IMR-90 (cell line): Measurements from ENCODE around the gene RGS19.

Experiments used
- BHLHE40 ChIP-seq: fragments of 150-350 bp; IDR thresholded peaks from 2 replicates; pipeline ENCODE4 v1.6.1; 2016; ENCODE audit warnings: mild to moderate bottlenecking, low read depth, low read length
- CEBPB ChIP-seq: IDR thresholded peaks from 2 replicates; pipeline ENCODE4 v1.6.1; 2012; ENCODE audit warnings: low read depth, low read length, improper control_type of control experiment
- CHD1 ChIP-seq: IDR thresholded peaks from 2 replicates; pipeline ENCODE4 v1.6.1; 2012; ENCODE audit warnings: low read depth, low read length, improper control_type of control experiment
- CTCF ChIP-seq: conservative IDR thresholded peaks from 2 replicates; pipeline ENCODE4 v1.5.1; 2012; ENCODE audit warnings: mild to moderate bottlenecking, low read depth, low read length, improper control_type of control experiment
- FOS ChIP-seq: fragments of 150-350 bp; IDR thresholded peaks from 2 replicates; pipeline ENCODE4 v1.6.1; 2016; ENCODE audit warnings: low read depth, low read length
- MAFK ChIP-seq: IDR thresholded peaks from 2 replicates; pipeline ENCODE4 v1.6.1; 2012; ENCODE audit warnings: low read depth, low read length, improper control_type of control experiment
- MAZ ChIP-seq: IDR thresholded peaks from 2 replicates; pipeline ENCODE4 v1.6.1; 2012; ENCODE audit warnings: low read depth, mild to moderate bottlenecking, low read length, improper control_type of control experiment, moderate library complexity, borderline replicate concordance
- MXI1 ChIP-seq: IDR thresholded peaks from 2 replicates; pipeline ENCODE4 v1.6.1; 2012; ENCODE audit warnings: low read depth, mild to moderate bottlenecking, low read length, moderate library complexity, borderline replicate concordance
- NFE2L2 ChIP-seq: fragments of 150-350 bp; IDR thresholded peaks from 2 replicates; pipeline ENCODE4 v1.6.1; 2016; ENCODE audit warnings: low read depth, mild to moderate bottlenecking, low read length
- POLR2A ChIP-seq: IDR thresholded peaks from 2 replicates; pipeline ENCODE4 v1.6.1; 2012; ENCODE audit warnings: mild to moderate bottlenecking, low read depth, low read length
- RAD21 ChIP-seq: IDR thresholded peaks from 2 replicates; pipeline ENCODE4 v1.6.1; 2012; ENCODE audit warnings: low read length, improper control_type of control experiment
- RCOR1 ChIP-seq: IDR thresholded peaks from 2 replicates; pipeline ENCODE4 v1.6.1; 2012; ENCODE audit warnings: mild to moderate bottlenecking, low read length, improper control_type of control experiment; ENCODE audit not compliant: insufficient replicate concordance
- RFX5 ChIP-seq: IDR thresholded peaks from 2 replicates; pipeline ENCODE4 v1.8.0; 2012; ENCODE audit warnings: low read depth, mild to moderate bottlenecking, low read length, moderate library complexity
- SMC3 ChIP-seq: fragments of 150-350 bp; IDR thresholded peaks from 2 replicates; pipeline ENCODE4 v1.6.1; 2016; ENCODE audit warnings: low read depth, mild to moderate bottlenecking, antibody characterized with exemption, low read length, moderate library complexity

DNA sequence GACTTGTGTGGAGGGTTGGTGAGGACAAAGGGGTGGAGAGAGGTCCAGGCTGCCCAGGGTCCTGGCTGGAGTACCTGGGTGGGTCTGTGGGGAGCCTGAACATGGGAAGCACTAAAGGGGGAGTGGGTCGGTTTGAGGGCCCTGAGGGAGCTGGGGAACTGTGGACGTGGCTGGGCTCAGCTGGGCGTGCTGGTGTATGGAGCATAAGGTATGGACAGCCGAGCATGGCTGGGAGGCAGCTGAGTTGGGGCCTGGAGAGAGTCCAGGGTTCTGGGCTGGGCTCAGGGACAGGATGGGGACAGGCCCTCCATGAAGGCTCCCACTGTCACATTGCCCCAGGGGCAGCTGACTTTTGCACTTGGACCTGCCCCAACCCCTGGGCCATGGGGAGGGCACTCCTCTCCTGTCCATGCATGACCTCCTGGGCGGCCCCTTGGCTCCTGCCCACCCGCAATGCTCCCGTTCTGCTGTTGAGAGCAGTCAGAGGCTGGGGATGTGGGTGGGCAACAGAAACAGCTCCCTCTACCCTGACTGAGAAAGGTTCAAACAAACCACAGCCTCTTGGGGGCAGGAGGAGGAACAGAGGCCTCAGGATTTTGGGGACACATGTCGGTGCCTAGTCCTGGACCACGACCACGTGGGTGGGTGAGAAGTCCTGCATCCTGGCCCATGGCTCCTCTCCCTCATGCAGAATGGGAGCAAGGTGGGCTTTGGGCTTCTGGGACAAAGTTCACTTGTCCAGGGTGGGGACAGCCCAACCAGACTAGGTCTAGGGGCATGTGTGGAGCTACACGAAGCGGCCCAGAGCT, 38.9 kb downstream of the RGS19 start:
- no peak for TF ChIP-seq RAD21
- no peak for TF ChIP-seq POLR2A
- no peak for TF ChIP-seq CTCF
- TF ChIP-seq FOS, result no peak
- no peak for TF ChIP-seq RFX5
- TF ChIP-seq MXI1, result no peak
- TF ChIP-seq MAFK, result no peak
- no peak for TF ChIP-seq CEBPB
- no peak for TF ChIP-seq RCOR1
- TF ChIP-seq CHD1, result no peak
- TF ChIP-seq NFE2L2, result no peak
- no peak for TF ChIP-seq BHLHE40
- TF ChIP-seq MAZ, result no peak
- TF ChIP-seq SMC3, result no peak
